ENCODE results near the gene IVD.

- TF ChIP-seq CTCF (IDR thresholded peaks at IDR 0.05) (no peak), POLR2A (IDR thresholded peaks at IDR 0.05; ENCODE audit: low read depth) (no peak)
Measured at GRCh38 chr15:40379853-40380252, 25.7 kb upstream of the IVD start.

All from esophagus muscularis mucosa (tissue), 3 donors.